Measurements from ENCODE around the gene PHF10.

The PHF10 gene

DNA sequence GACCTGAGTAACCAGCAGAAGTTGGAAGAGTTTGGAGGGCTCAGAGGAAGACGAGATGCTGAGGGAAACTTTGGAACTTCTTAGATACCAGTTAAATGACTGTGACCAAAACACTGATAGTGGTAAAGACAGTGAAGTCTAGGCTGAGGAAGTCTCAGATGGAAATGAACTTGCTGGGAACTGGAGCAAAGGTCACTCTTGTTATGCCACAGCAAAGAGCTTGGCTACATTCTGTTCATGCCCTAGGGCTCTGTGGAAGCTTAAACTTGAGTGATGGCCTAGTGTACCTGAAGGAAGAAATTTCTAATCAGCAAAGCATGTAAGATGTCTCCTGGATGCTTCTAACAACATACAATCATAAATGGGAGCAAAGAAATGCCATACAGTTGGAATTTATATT is 47.2 kb downstream of the PHF10 start:
- no peak for DNase-seq (ENCODE audit: low read depth)

DNA sequence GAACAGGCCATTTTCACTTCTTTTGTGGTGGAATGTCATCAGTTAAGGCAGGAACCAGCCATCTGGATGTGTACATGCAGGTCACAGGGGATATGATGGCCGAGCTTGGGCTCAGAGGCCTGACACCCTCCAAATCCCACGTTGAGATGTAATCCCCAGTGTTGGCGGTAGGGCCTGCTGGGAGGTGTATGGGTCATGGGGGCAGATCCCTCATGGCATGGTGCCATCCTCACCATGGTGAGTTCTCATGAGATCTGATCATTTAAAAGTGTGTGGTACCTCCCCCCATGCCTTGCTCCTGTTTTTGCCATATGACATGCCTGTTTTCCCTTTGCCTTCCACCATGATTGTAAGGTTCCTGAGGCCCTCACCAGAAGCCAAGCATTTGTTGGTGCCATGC is 49.3 kb downstream of the PHF10 start:
- no peak for DNase-seq (ENCODE audit: low read depth)

DNA sequence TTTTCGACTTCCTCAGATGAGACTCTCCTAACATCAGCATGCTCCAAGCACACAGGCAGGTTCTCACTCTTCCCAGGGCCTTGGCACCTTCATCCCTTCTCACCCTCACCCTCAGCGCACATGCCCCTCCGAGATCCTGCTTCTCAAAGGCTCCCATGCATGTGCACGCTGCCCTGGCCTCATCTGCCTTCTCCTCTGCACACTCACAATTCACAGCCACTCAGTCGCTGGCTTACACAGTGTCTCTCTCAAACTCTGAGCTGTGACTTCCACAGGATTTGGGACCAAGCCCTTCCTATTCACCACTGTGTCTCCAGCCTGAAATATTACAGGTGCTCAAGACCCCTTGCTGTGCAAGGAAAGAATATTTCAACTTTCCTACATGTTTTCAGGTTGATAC is 52.7 kb downstream of the PHF10 start:
- DNase-seq (ENCODE audit: low read depth) = no peak

DNA sequence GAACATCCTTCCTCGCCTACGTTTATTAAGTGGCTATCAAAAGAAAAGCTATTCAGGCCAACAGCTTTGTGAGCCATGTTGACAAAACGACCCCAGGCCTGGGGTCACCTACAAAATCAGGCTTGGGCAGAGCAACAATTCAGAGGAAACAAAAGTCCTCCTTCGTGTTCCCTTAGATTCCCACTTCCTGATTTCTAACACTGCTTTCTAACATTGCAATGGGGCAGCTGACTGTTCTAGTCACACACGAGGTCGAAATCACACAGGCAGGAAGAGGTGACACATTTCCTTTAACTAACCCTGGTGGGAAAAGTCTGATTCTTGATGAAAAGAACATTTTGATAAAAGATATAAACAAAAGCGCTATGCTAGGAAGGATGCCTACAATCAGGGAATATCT is 54.4 kb downstream of the PHF10 start:
- DNase-seq (ENCODE audit: low read depth) = no peak

DNA sequence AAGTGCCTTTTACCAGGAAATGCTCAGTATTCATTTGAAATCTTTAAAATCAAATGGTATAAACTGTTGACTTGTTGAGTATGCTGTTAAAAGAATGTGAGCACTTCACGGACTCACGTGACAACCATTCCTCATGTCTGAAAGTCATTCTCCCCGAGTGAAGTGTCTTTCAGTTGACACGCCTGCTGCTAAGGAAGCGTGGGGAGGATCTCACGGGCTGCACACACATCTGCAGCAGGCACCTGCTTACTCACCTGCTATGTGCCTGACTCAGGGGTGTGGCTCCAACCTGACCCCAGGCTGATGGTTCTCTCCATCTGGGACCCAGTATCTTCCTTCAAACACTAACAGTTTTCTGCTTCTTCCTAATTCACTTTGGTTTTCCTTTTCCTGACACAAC is 55.2 kb downstream of the PHF10 start:
- DNase-seq (ENCODE audit: low read depth) = no peak

DNA sequence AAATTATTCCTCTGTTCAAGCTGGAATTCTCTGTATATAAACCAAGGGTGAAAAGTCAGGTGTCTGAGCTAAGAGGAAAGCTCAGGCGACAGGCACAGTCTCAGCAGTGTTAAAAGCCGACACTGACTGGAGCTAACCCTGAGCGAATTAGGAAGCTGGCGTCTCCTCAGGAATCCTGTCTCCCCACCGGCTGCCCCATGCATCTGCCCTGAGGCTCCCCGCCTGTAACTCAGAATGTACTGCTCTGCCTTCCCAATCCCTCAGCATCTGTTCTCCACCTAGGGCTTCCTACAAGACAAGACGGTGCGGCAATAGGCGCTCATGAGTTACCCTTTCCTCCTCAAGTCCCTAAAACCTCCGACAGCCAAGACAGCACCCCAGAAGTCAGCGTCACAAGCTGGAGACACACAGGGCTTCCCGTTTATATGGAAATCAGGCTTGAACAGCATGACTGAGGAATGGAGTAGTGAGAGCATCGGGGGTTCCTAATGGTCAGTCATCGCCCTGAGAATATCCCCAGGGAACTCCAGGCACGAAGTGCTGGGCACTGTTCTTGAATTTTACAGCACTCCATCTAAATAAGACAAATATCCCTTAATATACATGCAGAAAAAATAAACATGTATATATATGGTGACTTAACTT is 56.0 kb downstream of the PHF10 start:
- DNase-seq (ENCODE audit: low read depth) = no peak

DNA sequence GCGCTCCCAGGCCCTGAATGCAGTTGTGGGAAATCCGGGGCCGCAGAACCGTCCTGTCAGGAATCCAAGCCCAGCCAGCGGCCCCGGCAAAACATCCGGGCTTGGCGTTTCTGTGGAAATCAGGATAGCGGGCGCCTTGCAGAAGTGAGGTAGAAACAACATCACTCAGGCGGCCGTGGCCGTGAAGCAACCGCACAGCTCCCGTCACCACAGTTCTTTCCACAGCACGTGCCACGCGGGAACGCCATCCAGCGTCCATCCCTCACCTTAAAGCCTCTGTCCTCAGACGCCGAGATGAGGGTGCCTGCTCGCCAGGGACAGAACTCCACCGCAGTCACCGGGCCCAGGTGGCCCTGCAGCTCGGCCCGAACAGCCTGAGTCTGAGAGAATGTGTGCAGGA is 56.6 kb downstream of the PHF10 start:
- no peak for DNase-seq (ENCODE audit: low read depth)

DNA sequence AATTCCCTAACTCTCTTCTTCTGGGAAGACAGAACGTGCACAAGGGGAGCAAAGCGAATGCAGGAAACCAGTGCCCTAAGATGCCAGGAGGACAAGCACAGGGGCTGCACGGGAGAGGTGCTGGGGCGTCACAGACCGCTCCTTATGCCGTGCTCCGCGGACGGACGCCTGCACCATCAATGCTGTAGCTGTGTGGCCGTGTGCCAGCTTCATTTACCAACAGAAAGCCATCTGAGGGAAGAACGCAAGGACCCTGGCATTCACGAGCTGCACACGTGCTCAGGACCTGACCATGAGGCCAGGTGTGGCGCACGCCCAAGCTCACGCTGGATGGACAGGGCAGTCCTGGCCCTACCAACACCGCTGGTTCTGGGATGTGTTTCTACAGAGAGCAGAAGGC is 57.9 kb downstream of the PHF10 start:
- no peak for DNase-seq (ENCODE audit: low read depth)

DNA sequence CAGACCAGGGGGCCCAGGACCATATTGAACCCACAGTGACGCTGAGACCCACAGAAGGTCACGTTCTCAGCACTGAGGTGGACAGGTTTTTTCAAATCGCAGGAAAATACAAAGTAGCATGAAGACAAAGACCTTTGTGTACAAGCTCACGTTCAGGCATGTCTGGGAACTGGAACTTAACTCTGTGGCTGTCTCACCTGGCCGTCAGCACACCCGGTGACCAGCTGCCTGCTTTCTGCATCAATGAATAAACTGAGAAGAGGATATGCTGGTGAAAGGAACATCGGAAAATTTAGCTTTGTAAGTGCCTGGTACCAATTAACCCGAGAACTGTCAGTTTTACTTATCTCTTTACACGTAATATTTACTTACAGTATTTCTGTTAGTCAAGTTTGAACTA is 59.0 kb downstream of the PHF10 start:
- DNase-seq (ENCODE audit: low read depth) = no peak

DNA sequence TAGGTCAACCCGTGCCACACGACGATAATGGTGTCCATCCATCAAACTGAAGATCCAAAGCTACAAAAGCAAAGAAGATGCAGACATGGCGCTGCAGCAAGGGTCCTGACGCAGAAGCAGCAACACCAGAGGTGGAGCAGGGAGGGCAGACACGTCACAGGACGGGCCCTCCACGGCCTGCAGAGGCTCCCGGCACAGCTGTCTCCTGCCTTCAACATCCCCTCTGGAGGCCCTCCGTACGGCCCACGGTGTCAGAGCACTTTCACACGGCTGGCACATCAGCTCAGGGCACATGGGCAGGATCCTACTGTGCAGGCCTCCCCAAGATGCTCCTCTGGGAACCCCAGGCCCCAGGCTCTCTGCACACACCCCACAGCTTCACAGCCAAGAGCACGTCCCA is 60.1 kb downstream of the PHF10 start:
- no peak for DNase-seq (ENCODE audit: low read depth)

DNA sequence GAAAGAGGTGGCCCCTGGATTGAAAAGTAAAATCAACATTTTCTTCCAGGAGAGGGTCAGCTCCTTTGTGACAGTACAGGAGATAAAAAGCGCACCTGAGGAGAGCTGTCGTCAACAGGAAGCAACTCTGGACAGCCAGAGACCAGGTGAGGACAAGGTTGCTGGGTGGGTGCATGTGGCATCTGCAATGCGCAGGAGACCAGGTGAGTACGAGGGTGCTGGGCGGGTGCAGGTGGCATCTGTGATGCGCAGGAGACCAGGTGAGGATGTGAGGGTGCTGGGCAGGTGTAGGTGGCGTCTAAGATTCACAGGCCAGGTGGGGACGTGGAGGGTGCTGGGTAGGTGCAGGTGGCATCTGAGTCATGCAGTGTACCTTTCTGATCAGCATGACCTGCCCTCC is 60.8 kb downstream of the PHF10 start:
- no peak for DNase-seq (ENCODE audit: low read depth)

DNA sequence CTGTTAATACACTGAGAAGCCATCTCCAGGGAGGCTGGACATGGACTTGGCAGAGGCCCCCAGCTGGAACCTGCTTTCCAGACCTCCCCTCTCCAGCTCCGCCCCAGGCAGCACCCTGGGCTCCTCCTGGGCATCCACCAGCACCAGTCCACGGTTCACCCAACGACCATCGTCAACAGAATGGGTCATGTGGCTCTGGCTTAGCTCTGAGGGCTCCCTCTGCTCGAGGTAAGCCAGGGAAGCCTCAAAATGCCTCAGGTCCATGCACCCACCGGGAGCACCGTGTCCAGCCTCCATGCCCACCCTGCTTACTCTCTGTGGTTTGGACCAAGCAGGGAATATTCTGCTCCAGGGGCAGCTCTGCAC is 62.9 kb downstream of the PHF10 start:
- no peak for DNase-seq (ENCODE audit: low read depth)

DNA sequence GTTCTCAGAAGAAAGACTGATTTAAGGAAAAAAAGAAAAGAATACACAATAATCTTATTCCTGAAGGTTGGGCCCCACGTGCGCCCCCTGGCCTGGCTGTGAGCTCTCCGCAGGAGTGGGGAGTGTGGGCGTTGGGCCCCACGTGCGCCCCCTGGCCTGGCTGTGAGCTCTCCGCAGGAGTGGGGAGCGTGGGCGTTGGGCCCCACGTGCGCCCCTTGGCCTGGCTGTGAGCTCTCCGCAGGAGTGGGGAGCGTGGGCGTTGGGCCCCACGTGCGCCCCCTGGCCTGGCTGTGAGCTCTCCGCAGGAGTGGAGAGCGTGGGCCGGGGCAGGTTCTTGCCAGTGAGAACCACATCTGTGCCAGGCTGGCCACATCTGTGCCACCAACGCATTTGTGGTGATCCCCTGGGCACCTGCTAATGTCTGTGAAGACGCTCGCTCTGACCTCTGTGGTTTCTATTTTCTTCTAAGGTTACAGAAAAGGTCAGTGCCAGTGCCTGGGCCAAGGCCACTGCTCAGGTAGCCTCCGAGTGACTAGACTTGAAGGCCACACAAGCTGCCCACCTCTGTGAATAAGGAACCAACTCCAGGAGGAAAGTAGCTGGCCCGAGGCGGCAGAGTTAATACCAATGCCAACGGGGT is 63.4 kb downstream of the PHF10 start:
- DNase-seq (ENCODE audit: low read depth) = no peak

DNA sequence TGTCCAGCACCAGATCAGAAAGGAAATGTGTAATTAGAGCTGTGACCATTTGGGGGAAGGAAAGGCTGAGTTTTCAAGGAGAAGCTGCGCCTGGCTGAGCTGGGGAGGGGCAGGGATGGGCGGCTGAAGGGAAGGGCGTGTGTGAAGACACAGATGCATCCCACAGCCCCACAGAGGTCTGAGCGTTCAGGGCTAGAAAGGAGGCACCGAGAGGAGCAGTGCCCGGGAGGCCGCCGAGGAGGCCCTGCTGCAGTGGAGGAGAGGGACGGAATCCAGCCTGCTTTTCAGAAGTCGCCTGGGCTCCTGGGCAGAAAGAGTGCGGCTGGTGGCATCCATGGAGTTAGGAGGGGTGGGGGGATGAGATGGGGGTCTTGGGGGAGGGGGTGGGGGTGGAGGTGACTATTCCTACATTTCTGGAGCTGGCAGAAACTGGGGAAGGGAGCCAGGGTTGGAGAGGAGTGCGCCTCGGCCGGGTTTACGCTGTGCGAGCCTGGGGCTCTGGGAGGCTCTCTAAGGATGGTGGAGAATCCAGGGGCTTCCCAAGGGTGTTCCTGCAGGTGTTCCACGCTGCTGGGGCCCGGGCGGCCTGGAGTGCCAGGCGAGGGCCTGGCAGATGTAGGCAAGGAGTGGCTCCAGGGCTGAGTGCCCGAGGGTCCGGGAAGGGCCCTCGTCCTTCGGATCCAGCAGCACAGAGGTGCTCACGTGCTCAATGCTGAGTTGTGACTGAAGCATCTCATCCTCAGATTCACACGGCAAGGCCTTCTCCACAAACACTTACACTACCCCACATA is 64.3 kb downstream of the PHF10 start:
- DNase-seq (ENCODE audit: low read depth) = no peak

DNA sequence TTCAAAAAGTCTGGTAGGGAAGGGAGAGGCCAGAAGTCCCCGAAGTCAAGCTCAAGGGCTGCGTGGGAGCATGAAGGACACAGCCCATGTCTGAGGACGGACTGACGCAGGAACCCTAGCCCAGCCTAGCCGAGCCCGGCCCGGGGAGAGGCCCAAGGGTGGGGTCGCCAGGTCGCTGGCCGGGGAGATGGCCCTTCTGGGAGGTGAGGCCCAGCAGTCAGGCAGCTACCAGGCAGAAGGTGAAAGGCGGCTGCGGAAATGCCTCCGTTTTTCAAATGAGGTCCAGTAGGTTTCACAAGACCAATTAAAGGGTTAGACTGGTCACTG is 67.1 kb downstream of the PHF10 start:
- no peak for DNase-seq (ENCODE audit: low read depth)

DNA sequence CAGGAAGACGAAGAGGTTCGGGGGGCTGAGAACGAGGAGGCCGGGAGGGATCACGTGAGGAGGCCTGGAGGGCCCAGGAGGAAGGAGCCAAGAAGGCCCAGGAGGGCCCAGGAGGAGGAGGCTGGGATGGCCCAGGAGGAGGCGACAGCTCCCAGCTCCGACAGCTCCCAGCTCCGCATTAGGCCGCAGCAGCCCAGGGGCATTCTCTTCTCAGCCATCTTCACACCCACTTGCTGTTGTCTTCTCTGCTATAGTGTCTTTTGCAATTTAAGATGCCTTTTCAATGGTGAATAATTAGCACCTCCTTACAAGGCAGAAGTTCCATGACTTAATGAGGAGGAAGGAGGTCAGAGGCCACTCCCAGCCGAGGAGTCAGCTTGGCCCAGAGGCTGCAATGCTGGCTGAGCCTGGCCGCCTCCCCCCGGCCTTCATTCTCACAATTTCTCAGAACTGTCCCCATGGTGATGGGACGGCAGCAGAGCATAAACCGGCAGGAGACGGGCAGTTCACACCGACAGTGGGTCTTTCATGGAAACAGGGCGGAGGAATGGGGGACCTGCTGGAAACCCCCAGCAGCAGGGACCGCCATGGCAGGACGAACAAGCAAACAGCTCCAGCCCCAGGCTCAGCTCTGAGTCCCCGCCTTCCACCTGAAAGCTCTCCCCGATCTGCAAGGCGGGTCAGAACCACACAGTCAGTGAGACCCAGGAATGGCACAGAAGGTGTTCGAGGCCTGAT is 67.6 kb downstream of the PHF10 start:
- DNase-seq (ENCODE audit: low read depth) = no peak

DNA sequence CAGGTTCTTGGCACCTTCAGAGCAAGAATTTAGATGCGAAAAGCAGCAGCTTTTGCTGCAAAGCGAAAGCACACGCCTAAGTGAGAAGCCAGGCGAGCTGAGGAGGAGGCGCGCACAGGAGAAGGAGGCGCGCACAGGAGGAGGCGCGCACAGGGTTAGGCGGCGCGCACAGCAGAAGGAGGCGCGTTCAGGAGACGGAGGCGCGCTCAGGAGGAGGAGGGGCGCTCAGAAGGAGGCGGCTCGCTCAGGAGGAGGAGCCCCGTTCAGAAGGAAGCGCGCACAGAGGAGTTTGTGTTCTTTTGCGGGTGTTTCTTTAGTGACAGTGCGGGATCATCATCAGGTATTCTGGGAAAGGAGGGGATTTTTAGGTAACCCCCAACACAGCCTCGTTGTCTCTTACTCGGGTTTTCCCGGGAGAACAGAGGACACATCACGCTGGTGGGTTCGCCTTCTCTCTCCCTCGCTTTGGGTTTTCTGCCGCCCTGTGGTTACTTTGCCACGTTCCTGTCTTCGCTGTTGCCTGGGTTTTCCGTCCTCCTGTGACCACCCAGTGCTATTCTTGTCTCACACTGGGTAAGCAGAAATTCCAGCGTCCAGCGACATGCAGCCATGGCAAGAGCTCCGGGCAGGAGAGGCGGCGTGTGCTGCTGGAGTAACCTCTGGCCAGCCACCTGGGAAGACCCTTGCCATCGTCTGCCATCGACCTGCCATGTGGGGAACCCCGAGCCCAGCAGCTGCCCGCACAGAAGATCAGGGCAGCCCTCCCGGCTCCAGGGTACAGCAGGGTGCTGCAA is 69.5 kb downstream of the PHF10 start:
- DNase-seq (ENCODE audit: low read depth) = peak; percentile 48
